Measurements from ENCODE around the gene ANTKMT.

Gene ANTKMT

GRCh38 chr16:708959-709358 is 12.0 kb upstream of the ANTKMT start:
- Histone ChIP-seq H3K9ac (ENCODE audit: low read depth, low read length, poor library complexity, severe bottlenecking) (no peak overlapping the region), H3K4me3 (ENCODE audit: low read length, poor library complexity, severe bottlenecking) (no peak overlapping the region), H3K9me3 (ENCODE audit: insufficient read depth, low read depth, low read length) (no peaks in the 10 kb centered on the region), H3K4me2 (ENCODE audit: low read depth, low read length, poor library complexity, severe bottlenecking) (no peak overlapping the region), H3K27me3 (ENCODE audit: insufficient read depth, low read length, poor library complexity, severe bottlenecking) (no peaks in the 10 kb centered on the region), H3K36me3 (ENCODE audit: insufficient read depth, low read length) (no peaks in the 10 kb centered on the region), H3K79me2 (ENCODE audit: insufficient read depth, low read length) (no peaks in the 10 kb centered on the region), H2AFZ (ENCODE audit: low read length) (no peak overlapping the region), H3K9me2 (replicated peaks; ENCODE audit: low read depth, low read length) (no peaks in the 10 kb centered on the region), H4K20me1 (ENCODE audit: insufficient read depth, low read length, poor library complexity, severe bottlenecking) (no peaks in the 10 kb centered on the region), H3F3A (ENCODE audit: low read depth) (no peaks in the 10 kb centered on the region), H3K4me1 (ENCODE audit: insufficient read depth, low read length, poor library complexity, severe bottlenecking) (no peaks in the 10 kb centered on the region)
- TF ChIP-seq CTCF (conservative IDR thresholded peaks at IDR 0.05; ENCODE audit: low read length) (no peak), EZH2phosphoT487 (IDR thresholded peaks at IDR 0.05; ENCODE audit: borderline replicate concordance) (no peak)

- no peaks in the 10 kb centered on the region for H4K20me1 ChIP-seq (ENCODE audit: insufficient read depth, low read length, poor library complexity, severe bottlenecking)
- no peaks in the 10 kb centered on the region for H3K4me1 ChIP-seq (ENCODE audit: insufficient read depth, low read length, poor library complexity, severe bottlenecking)
- H3K27me3 ChIP-seq (ENCODE audit: insufficient read depth, low read length, poor library complexity, severe bottlenecking): no peaks in the 10 kb centered on the region
- H3F3A ChIP-seq (ENCODE audit: low read depth): no peaks in the 10 kb centered on the region
- H3K36me3 ChIP-seq (ENCODE audit: insufficient read depth, low read length): no peaks in the 10 kb centered on the region
- no peak overlapping the region for H3K9ac ChIP-seq (ENCODE audit: low read depth, low read length, poor library complexity, severe bottlenecking)
- H3K9me2 ChIP-seq (replicated peaks; ENCODE audit: low read depth, low read length): no peaks in the 10 kb centered on the region
- TF ChIP-seq CTCF (conservative IDR thresholded peaks at IDR 0.05; ENCODE audit: low read length) (no peak), EZH2phosphoT487 (IDR thresholded peaks at IDR 0.05; ENCODE audit: borderline replicate concordance) (no peak)
- no peaks in the 10 kb centered on the region for H3K9me3 ChIP-seq (ENCODE audit: insufficient read depth, low read depth, low read length)
- no peaks in the 10 kb centered on the region for H3K79me2 ChIP-seq (ENCODE audit: insufficient read depth, low read length)
- no peak overlapping the region for H3K4me2 ChIP-seq (ENCODE audit: low read depth, low read length, poor library complexity, severe bottlenecking)
- no peak overlapping the region for H2AFZ ChIP-seq (ENCODE audit: low read length)
- H3K4me3 ChIP-seq (ENCODE audit: low read length, poor library complexity, severe bottlenecking): no peak overlapping the region
Measured at GRCh38 chr16:709566-710499, 11.1 kb upstream of the ANTKMT start.

GRCh38 chr16:710500-711075 is 10.4 kb upstream of the ANTKMT start:
- H3K9ac ChIP-seq (ENCODE audit: low read depth, low read length, poor library complexity, severe bottlenecking): no peak overlapping the region
- no peaks in the 10 kb centered on the region for H3K36me3 ChIP-seq (ENCODE audit: insufficient read depth, low read length)
- TF ChIP-seq EZH2phosphoT487 (IDR thresholded peaks at IDR 0.05; ENCODE audit: borderline replicate concordance) (no peak), CTCF (conservative IDR thresholded peaks at IDR 0.05; ENCODE audit: low read length) (no peak)
- no peaks in the 10 kb centered on the region for H3F3A ChIP-seq (ENCODE audit: low read depth)
- no peaks in the 10 kb centered on the region for H3K27me3 ChIP-seq (ENCODE audit: insufficient read depth, low read length, poor library complexity, severe bottlenecking)
- H3K9me2 ChIP-seq (replicated peaks; ENCODE audit: low read depth, low read length): no peaks in the 10 kb centered on the region
- no peaks in the 10 kb centered on the region for H3K79me2 ChIP-seq (ENCODE audit: insufficient read depth, low read length)
- H3K9me3 ChIP-seq (ENCODE audit: insufficient read depth, low read depth, low read length): no peaks in the 10 kb centered on the region
- no peak overlapping the region for H3K4me3 ChIP-seq (ENCODE audit: low read length, poor library complexity, severe bottlenecking)
- H3K4me1 ChIP-seq (ENCODE audit: insufficient read depth, low read length, poor library complexity, severe bottlenecking): no peaks in the 10 kb centered on the region
- no peak overlapping the region for H3K4me2 ChIP-seq (ENCODE audit: low read depth, low read length, poor library complexity, severe bottlenecking)
- no peaks in the 10 kb centered on the region for H4K20me1 ChIP-seq (ENCODE audit: insufficient read depth, low read length, poor library complexity, severe bottlenecking)
- no peak overlapping the region for H2AFZ ChIP-seq (ENCODE audit: low read length)
